BE2C (cell line): ENCODE data around the gene DIS3L2.
"Not testable (repeated sequence)": the region's sequence is repeated elsewhere in the genome, so short reads cannot be mapped to it uniquely, and the experiment has no call there.

Source experiments
- DNase-seq: peaks from one replicate; pipeline ENCODE4 v3.0.0-alpha.2; 2020
- H3K27me3 ChIP-seq: fragments of 250-450 bp; sonication (Bioruptor Pico); 2 replicates; pipeline ENCODE4 v1.5.1; 2020; ENCODE audit warnings: mild to moderate bottlenecking
- H3K36me3 ChIP-seq: fragments of 250-450 bp; sonication (Bioruptor Pico); 2 replicates; pipeline ENCODE4 v1.5.1; 2020; ENCODE audit warnings: mild to moderate bottlenecking
- H3K4me1 ChIP-seq: fragments of 250-450 bp; sonication (Bioruptor Pico); 2 replicates; pipeline ENCODE4 v1.5.1; 2020
- H3K4me3 ChIP-seq: 2 replicates; pipeline ENCODE4 v1.5.1; 2011; ENCODE audit warnings: low read depth, low read length
- H3K9me3 ChIP-seq: fragments of 250-450 bp; sonication (Bioruptor Pico); 2 replicates; pipeline ENCODE4 v1.5.1; 2020
- TF ChIP-seq, protein P1 (sequence below): IDR thresholded peaks from 2 replicates; pipeline ENCODE4 v1.5.1; 2012; ENCODE audit warnings: mild to moderate bottlenecking, low read depth, low read length

DIS3L2 gene

DNA sequence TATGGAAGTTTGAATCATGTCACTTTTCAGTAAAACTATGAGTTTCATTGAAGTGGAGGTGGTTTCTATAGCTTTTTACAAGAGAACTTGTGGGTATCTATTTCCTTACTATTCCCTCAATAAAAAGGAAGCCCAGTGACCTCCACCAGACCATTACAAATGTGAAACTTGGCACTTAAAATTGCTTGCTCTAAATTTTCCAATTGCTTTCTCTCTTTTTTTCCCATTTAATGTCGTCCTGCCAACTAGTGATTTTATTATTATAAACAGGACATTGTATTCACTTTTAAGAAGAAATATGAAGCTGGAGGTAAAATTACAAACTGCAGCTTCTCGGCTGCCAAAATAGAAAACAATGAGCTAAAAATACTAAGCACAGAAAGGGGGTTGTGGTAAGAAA, 208.9 kb downstream of the DIS3L2 start:
- H3K4me3 ChIP-seq = no peak overlapping the region
- TF ChIP-seq, protein P1, sequence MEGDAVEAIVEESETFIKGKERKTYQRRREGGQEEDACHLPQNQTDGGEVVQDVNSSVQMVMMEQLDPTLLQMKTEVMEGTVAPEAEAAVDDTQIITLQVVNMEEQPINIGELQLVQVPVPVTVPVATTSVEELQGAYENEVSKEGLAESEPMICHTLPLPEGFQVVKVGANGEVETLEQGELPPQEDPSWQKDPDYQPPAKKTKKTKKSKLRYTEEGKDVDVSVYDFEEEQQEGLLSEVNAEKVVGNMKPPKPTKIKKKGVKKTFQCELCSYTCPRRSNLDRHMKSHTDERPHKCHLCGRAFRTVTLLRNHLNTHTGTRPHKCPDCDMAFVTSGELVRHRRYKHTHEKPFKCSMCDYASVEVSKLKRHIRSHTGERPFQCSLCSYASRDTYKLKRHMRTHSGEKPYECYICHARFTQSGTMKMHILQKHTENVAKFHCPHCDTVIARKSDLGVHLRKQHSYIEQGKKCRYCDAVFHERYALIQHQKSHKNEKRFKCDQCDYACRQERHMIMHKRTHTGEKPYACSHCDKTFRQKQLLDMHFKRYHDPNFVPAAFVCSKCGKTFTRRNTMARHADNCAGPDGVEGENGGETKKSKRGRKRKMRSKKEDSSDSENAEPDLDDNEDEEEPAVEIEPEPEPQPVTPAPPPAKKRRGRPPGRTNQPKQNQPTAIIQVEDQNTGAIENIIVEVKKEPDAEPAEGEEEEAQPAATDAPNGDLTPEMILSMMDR = no peak
- no peak for DNase-seq
- no peaks in the 10 kb centered on the region for H3K4me1 ChIP-seq
- H3K9me3 ChIP-seq = no peaks in the 10 kb centered on the region
- no peaks in the 10 kb centered on the region for H3K36me3 ChIP-seq
- H3K27me3 ChIP-seq = no peaks in the 10 kb centered on the region

DNA sequence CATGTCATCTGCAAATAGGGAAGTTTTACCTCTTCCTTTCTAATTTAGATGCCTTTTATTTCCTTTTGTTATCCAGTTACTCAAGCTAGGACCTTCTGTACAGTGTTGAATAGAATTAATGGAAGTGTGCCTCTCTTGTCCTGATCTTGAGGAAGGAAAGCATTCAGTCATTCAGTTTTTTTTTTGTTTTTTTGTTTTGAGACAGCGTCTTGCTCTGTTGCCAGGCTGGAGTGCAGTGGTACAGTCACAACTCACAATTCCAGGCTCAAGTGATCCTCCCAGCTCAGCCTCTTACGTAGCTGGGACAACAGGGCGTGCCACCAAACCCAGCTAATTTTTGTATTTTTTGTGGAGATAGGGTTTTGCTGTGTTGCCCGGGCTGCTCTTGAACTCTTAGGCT, 213.1 kb downstream of the DIS3L2 start:
- Histone ChIP-seq H3K4me1 (no peaks in the 10 kb centered on the region), H3K36me3 (no peaks in the 10 kb centered on the region), H3K9me3 (no peaks in the 10 kb centered on the region), H3K27me3 (no peaks in the 10 kb centered on the region), H3K4me3 (no peak overlapping the region)
- TF ChIP-seq, protein P1 = no peak
- DNase-seq = no peak

DNA sequence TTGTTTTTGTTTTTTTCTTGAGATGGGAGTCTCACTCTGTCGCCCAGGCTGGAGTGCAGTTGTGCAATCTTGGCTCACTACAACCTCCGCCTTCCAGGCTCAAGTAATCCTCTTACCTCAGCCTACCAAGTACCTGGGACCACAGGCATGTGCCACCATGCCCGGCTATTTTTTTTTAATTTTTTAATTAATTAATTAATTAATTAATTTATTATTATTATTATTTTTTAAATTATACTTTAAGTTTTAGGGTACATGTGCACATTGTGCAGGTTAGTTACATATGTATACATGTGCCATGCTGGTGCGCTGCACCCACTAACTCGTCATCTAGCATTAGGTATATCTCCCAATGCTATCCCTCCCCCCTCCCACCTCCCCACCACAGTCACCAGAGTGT, 215.1 kb downstream of the DIS3L2 start:
- H3K4me1 ChIP-seq, H3K4me3 ChIP-seq, DNase-seq, H3K36me3 ChIP-seq, H3K27me3 ChIP-seq, H3K9me3 ChIP-seq: not testable (repeated sequence)

DNA sequence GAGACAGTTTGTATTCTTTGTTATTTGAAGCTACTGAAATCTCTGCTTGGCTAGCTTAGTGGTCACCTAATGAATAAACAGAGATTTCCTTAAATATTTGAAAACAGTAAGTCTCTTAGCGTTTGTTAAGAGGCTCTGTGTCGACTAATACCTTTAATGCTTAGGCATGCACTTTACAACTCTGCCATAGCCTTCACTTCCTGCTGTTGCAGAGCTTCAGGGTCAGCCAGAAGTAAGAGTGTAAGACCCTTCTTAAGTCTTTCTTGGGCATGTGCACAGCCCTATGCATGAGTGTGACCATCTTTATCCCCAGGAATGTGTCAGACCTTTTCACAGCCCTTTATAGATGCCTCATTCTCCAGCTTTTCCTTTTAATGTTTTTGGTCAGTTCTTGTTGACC, 221.8 kb downstream of the DIS3L2 start:
- DNase-seq = no peak
- Histone ChIP-seq H3K4me3 (no peak overlapping the region), H3K9me3 (no peaks in the 10 kb centered on the region), H3K4me1 (no peaks in the 10 kb centered on the region), H3K27me3 (no peaks in the 10 kb centered on the region), H3K36me3 (no peaks in the 10 kb centered on the region)
- TF ChIP-seq, protein P1 = no peak

DNA sequence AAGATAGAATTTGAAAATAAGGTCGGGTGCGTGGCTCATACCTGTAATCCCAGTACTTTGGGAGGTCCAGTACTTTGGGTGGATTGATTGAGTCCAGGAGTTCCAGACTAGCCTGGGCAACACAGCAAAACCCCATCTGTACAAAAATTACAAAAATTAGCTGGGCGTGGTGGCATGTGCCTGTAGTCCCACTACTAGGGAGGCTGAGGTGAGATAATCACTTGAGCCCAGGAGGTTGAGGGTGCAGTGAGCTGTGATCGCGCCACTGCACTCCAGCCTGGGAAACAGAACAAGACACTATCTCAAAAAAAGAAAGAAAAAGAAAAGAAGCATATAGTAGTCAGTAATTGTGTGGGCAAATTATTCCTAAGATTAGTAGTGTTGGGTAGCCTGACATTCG, 222.8 kb downstream of the DIS3L2 start:
- H3K36me3 ChIP-seq = no peaks in the 10 kb centered on the region
- no peak overlapping the region for H3K4me3 ChIP-seq
- TF ChIP-seq, protein P1 = no peak
- H3K4me1 ChIP-seq = no peaks in the 10 kb centered on the region
- no peaks in the 10 kb centered on the region for H3K9me3 ChIP-seq
- no peaks in the 10 kb centered on the region for H3K27me3 ChIP-seq
- DNase-seq = no peak

DNA sequence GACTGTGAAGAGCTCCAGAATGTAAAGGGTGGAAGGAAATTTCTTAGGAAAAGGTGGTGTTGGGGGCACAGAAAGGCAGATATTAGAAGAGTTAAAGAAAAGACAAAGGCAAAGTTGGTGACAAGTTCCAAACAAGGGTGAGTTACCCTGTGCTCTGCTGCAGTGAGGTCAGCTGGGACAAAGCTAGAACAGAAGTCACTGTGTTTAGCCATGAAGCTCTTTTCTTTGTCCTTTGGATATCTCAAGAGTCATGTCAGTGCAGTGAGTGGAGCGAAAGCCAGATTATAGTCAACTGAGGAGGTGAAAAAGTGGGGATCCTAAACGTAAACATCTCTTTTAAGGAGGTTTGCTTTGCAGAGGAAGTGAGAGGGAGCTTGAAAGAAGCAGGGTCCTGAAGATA, 229.3 kb downstream of the DIS3L2 start:
- TF ChIP-seq, protein P1 = no peak
- no peaks in the 10 kb centered on the region for H3K4me1 ChIP-seq
- H3K4me3 ChIP-seq = no peak overlapping the region
- no peaks in the 10 kb centered on the region for H3K27me3 ChIP-seq
- no peaks in the 10 kb centered on the region for H3K9me3 ChIP-seq
- no peaks in the 10 kb centered on the region for H3K36me3 ChIP-seq
- DNase-seq = no peak

DNA sequence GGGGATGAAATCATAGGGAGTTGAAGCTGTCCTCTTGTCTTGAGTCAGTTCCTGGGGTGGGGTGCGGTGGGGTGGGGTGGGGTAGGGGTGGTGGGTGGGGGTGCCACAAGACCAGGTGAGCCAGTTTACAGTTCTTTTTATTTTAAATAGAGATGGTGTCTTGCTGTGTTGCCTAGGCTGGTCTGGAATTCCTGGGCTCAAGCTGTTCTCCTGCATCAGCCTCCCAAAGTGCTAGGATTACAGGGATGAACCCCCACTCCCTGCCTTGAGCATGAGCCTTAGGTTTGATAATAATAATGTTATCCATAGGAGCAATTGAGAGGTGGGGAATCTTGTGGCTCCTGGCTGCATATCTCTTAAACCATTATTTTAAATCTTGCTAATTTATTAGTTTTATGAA, 234.0 kb downstream of the DIS3L2 start:
- Histone ChIP-seq H3K27me3 (no peaks in the 10 kb centered on the region), H3K4me3 (no peak overlapping the region), H3K4me1 (no peaks in the 10 kb centered on the region), H3K9me3 (no peaks in the 10 kb centered on the region), H3K36me3 (no peaks in the 10 kb centered on the region; the same call in 1 of the 2 replicates)
- no peak for DNase-seq
- TF ChIP-seq, protein P1 = no peak
